HEK293 (cell line): ENCODE measurements around the gene ANKFN1.

Experiments used
- CTCF ChIA-PET: fragments of 350-600 bp; formaldehyde crosslinking; extraction: SDS; loops from one replicate; lab custom pipeline; 2021; ENCODE audit warnings: antibody characterized with exemption; lab: Yijun Ruan, JAX
- POLR2A ChIA-PET: fragments of 300-600 bp; formaldehyde crosslinking; extraction: SDS; loops from one replicate; lab custom pipeline; 2020; ENCODE audit warnings: antibody characterized with exemption, inconsistent platforms; lab: Yijun Ruan, JAX
- H3K27ac ChIP-seq: fragments of 200-500 bp; sonication (Bioruptor generic); 2 replicates; pipeline ENCODE4 v1.5.1; 2014; ENCODE audit warnings: low read depth, low read length, control low read depth, inconsistent platforms; ENCODE audit errors: extremely low read depth
- H3K36me3 ChIP-seq, 2 experiments: fragments of 200-500 bp in 1 of 2; sonication (Bioruptor generic) in 1 of 2; 1 replicate in 1 of 2; 2 replicates in 1 of 2; pipeline ENCODE4 v1.5.1; 2014 to 2017; ENCODE audit warnings: inconsistent platforms in 2 of 2, low read length in 2 of 2; ENCODE audit not compliant: control insufficient read depth in 2 of 2, insufficient read depth in 1 of 2
- H3K4me1 ChIP-seq: fragments of 200-500 bp; sonication (Bioruptor generic); 2 replicates; pipeline ENCODE4 v1.5.1; 2014; ENCODE audit warnings: mild to moderate bottlenecking, low read length, inconsistent platforms; ENCODE audit not compliant: control insufficient read depth, insufficient read depth
- H3K4me3 ChIP-seq: 2 replicates; pipeline ENCODE4 v1.5.1; 2011; ENCODE audit warnings: low read depth, mild to moderate bottlenecking, control low read depth, low read length, moderate library complexity
- H3K9me3 ChIP-seq: fragments of 200-500 bp; sonication (Bioruptor generic); 2 replicates; pipeline ENCODE4 v1.5.1; 2014; ENCODE audit warnings: low read depth, low read length, inconsistent platforms; ENCODE audit not compliant: control insufficient read depth, insufficient read depth
- PATZ1 ChIP-seq: fragments of 450-650 bp; formaldehyde crosslinking; IDR thresholded peaks from 2 replicates; pipeline ENCODE4 v1.5.1; 2016; ENCODE audit warnings: missing biosample characterization, missing genetic modification characterization
- PRDM1 ChIP-seq: fragments of 450-650 bp; formaldehyde crosslinking; IDR thresholded peaks from 2 replicates; pipeline ENCODE4; 2016; ENCODE audit warnings: missing biosample characterization, missing genetic modification characterization
- SALL2 ChIP-seq: fragments of 450-650 bp; formaldehyde crosslinking; IDR thresholded peaks from 2 replicates; pipeline ENCODE4 v1.5.0; 2017; ENCODE audit warnings: missing biosample characterization, mild to moderate bottlenecking, missing genetic modification characterization, borderline replicate concordance
- SETDB1 ChIP-seq: IDR thresholded peaks from one replicate; pipeline ENCODE4 v1.6.1; 2017; ENCODE audit warnings: mild to moderate bottlenecking, low read length, moderate library complexity, mixed read lengths; ENCODE audit not compliant: insufficient read length
- TCF7L2 ChIP-seq: IDR thresholded peaks from 2 replicates; pipeline ENCODE4 v1.6.1; 2011; ENCODE audit warnings: low read depth, mild to moderate bottlenecking, inconsistent platforms, low read length, moderate library complexity, borderline replicate concordance
- YY2 ChIP-seq: fragments of 450-650 bp; formaldehyde crosslinking; IDR thresholded peaks from 2 replicates; pipeline ENCODE4 v1.5.1; 2016; ENCODE audit warnings: missing biosample characterization, missing genetic modification characterization
- ZBTB6 ChIP-seq: fragments of 450-650 bp; formaldehyde crosslinking; IDR thresholded peaks from 2 replicates; pipeline ENCODE4 v1.5.1; 2017; ENCODE audit warnings: missing biosample characterization, missing genetic modification characterization
- ZBTB7A ChIP-seq: fragments of 450-650 bp; formaldehyde crosslinking; IDR thresholded peaks from 2 replicates; pipeline ENCODE4 v1.5.1; 2016; ENCODE audit warnings: low read depth, missing biosample characterization, missing genetic modification characterization
- ZBTB8A ChIP-seq: fragments of 450-650 bp; formaldehyde crosslinking; IDR thresholded peaks from 2 replicates; pipeline ENCODE4 v1.5.1; 2016; ENCODE audit warnings: missing biosample characterization, missing genetic modification characterization
- ZNF335 ChIP-seq: fragments of 450-650 bp; formaldehyde crosslinking; conservative IDR thresholded peaks from 2 replicates; pipeline ENCODE4 v1.5.1; 2016; ENCODE audit warnings: missing biosample characterization, missing genetic modification characterization
- ZNF449 ChIP-seq: fragments of 450-650 bp; formaldehyde crosslinking; IDR thresholded peaks from 2 replicates; pipeline ENCODE4 v1.5.1; 2017; ENCODE audit warnings: missing biosample characterization, mild to moderate bottlenecking, missing genetic modification characterization, moderate library complexity
- ZNF518A ChIP-seq: fragments of 450-650 bp; formaldehyde crosslinking; conservative IDR thresholded peaks from 2 replicates; pipeline ENCODE4 v1.5.1; 2016; ENCODE audit warnings: low read depth, missing biosample characterization, missing genetic modification characterization
- ZNF664 ChIP-seq: fragments of 450-650 bp; formaldehyde crosslinking; IDR thresholded peaks from 2 replicates; pipeline ENCODE4 v1.5.1; 2016; ENCODE audit warnings: missing biosample characterization, missing genetic modification characterization
- TF ChIP-seq, protein P1 (sequence below): fragments of 450-650 bp; formaldehyde crosslinking; IDR thresholded peaks from 2 replicates; pipeline ENCODE4 v1.5.1; 2016; ENCODE audit warnings: missing biosample characterization, missing genetic modification characterization
- TF ChIP-seq, protein P2 (sequence below): fragments of 450-650 bp; formaldehyde crosslinking; IDR thresholded peaks from 2 replicates; pipeline ENCODE4 v1.5.1; 2016; ENCODE audit warnings: missing biosample characterization, missing genetic modification characterization
- TF ChIP-seq, protein P3 (sequence below): fragments of 450-650 bp; formaldehyde crosslinking; IDR thresholded peaks from 2 replicates; pipeline ENCODE4 v1.5.1; 2016; ENCODE audit warnings: missing biosample characterization, missing genetic modification characterization, borderline replicate concordance

The ANKFN1 gene

DNA sequence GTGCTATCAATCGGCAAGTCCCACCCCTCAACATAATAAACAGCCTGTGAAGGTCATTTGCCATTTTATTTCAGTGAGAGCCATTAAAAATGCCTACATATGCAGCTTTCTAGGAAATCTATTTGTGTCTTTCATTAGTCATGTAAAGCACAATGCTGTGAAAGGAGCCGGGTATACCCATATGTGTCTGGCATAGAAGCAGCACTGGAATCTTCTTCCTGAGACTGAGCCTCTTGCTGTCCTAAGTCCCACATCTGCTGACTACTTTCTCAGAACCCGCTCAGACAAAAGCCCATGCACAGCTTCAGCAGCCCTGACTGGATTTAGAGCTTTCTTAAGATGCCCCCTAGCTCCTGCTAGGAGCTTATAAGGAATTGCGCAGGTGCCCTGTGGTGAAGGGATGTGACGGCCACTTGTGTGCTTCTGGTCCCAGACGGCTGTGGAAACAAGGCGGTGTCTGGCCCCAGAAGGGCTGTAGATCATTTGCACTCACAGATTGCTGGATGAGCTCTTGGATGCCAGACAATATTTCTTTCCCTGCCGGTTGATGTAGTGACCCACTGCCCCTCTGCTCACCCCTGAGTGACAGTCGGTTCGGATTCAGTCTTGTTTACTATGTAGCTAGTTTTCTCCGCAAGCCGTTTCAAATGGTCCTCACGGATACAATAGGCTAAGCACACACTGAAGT lies 172.2 kb downstream of the ANKFN1 start (continued):
- no peak for TF ChIP-seq YY2
- TF ChIP-seq ZBTB6 = no peak

GRCh38 chr17:56326001-56326359 lies 172.7 kb downstream of the ANKFN1 start:
- CTCF ChIA-PET = interaction anchor here (0.5 to 1.2 kb wide), 3 partner anchors 18 to 199 kb away, joined by 3 to 4 read pairs (median 3); no protein-coding TSS in a partner anchor
- no peaks in the 10 kb centered on the region for H3K36me3 ChIP-seq
- H3K4me1 ChIP-seq = no peaks in the 10 kb centered on the region
- H3K4me3 ChIP-seq = no peak overlapping the region
- POLR2A ChIA-PET = no interaction called here
- no peak overlapping the region for H3K27ac ChIP-seq
- H3K9me3 ChIP-seq = no peaks in the 10 kb centered on the region
- TF ChIP-seq ZNF518A (tag by site-specific recombination) = no peak
- no peak for TF ChIP-seq SALL2
- no peak for TF ChIP-seq ZBTB8A (tag by site-specific recombination)
- TF ChIP-seq SETDB1 = no peak
- TF ChIP-seq TCF7L2 = no peak
- no peak for TF ChIP-seq ZNF335
- TF ChIP-seq, protein P1, sequence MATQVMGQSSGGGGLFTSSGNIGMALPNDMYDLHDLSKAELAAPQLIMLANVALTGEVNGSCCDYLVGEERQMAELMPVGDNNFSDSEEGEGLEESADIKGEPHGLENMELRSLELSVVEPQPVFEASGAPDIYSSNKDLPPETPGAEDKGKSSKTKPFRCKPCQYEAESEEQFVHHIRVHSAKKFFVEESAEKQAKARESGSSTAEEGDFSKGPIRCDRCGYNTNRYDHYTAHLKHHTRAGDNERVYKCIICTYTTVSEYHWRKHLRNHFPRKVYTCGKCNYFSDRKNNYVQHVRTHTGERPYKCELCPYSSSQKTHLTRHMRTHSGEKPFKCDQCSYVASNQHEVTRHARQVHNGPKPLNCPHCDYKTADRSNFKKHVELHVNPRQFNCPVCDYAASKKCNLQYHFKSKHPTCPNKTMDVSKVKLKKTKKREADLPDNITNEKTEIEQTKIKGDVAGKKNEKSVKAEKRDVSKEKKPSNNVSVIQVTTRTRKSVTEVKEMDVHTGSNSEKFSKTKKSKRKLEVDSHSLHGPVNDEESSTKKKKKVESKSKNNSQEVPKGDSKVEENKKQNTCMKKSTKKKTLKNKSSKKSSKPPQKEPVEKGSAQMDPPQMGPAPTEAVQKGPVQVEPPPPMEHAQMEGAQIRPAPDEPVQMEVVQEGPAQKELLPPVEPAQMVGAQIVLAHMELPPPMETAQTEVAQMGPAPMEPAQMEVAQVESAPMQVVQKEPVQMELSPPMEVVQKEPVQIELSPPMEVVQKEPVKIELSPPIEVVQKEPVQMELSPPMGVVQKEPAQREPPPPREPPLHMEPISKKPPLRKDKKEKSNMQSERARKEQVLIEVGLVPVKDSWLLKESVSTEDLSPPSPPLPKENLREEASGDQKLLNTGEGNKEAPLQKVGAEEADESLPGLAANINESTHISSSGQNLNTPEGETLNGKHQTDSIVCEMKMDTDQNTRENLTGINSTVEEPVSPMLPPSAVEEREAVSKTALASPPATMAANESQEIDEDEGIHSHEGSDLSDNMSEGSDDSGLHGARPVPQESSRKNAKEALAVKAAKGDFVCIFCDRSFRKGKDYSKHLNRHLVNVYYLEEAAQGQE (tag by site-specific recombination) = no peak
- TF ChIP-seq PATZ1 (tag by site-specific recombination) = no peak
- no peak for TF ChIP-seq PRDM1
- TF ChIP-seq, protein P2, sequence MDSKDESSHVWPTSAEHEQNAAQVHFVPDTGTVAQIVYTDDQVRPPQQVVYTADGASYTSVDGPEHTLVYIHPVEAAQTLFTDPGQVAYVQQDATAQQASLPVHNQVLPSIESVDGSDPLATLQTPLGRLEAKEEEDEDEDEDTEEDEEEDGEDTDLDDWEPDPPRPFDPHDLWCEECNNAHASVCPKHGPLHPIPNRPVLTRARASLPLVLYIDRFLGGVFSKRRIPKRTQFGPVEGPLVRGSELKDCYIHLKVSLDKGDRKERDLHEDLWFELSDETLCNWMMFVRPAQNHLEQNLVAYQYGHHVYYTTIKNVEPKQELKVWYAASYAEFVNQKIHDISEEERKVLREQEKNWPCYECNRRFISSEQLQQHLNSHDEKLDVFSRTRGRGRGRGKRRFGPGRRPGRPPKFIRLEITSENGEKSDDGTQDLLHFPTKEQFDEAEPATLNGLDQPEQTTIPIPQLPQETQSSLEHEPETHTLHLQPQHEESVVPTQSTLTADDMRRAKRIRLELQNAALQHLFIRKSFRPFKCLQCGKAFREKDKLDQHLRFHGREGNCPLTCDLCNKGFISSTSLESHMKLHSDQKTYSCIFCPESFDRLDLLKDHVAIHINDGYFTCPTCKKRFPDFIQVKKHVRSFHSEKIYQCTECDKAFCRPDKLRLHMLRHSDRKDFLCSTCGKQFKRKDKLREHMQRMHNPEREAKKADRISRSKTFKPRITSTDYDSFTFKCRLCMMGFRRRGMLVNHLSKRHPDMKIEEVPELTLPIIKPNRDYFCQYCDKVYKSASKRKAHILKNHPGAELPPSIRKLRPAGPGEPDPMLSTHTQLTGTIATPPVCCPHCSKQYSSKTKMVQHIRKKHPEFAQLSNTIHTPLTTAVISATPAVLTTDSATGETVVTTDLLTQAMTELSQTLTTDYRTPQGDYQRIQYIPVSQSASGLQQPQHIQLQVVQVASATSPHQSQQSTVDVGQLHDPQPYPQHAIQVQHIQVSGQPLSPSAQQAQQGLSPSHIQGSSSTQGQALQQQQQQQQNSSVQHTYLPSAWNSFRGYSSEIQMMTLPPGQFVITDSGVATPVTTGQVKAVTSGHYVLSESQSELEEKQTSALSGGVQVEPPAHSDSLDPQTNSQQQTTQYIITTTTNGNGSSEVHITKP (tag by site-specific recombination) = no peak
- TF ChIP-seq ZBTB7A (tag by site-specific recombination) = no peak
- no peak for TF ChIP-seq ZNF449 (tag by site-specific recombination)
- TF ChIP-seq, protein P3, sequence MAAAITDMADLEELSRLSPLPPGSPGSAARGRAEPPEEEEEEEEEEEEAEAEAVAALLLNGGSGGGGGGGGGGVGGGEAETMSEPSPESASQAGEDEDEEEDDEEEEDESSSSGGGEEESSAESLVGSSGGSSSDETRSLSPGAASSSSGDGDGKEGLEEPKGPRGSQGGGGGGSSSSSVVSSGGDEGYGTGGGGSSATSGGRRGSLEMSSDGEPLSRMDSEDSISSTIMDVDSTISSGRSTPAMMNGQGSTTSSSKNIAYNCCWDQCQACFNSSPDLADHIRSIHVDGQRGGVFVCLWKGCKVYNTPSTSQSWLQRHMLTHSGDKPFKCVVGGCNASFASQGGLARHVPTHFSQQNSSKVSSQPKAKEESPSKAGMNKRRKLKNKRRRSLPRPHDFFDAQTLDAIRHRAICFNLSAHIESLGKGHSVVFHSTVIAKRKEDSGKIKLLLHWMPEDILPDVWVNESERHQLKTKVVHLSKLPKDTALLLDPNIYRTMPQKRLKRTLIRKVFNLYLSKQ (tag by site-specific recombination) = no peak
- TF ChIP-seq ZNF664 (tag by site-specific recombination) = no peak
